ENCODE data around the gene HNF1B.

- TF ChIP-seq EP300 (IDR thresholded peaks at IDR 0.05) (no peak), POLR2A (IDR thresholded peaks at IDR 0.05) (no peak), POLR2AphosphoS5 (IDR thresholded peaks at IDR 0.05) (no peak)
- TF ChIP-seq, protein P1, sequence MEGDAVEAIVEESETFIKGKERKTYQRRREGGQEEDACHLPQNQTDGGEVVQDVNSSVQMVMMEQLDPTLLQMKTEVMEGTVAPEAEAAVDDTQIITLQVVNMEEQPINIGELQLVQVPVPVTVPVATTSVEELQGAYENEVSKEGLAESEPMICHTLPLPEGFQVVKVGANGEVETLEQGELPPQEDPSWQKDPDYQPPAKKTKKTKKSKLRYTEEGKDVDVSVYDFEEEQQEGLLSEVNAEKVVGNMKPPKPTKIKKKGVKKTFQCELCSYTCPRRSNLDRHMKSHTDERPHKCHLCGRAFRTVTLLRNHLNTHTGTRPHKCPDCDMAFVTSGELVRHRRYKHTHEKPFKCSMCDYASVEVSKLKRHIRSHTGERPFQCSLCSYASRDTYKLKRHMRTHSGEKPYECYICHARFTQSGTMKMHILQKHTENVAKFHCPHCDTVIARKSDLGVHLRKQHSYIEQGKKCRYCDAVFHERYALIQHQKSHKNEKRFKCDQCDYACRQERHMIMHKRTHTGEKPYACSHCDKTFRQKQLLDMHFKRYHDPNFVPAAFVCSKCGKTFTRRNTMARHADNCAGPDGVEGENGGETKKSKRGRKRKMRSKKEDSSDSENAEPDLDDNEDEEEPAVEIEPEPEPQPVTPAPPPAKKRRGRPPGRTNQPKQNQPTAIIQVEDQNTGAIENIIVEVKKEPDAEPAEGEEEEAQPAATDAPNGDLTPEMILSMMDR (IDR thresholded peaks at IDR 0.05): no peak
Observed at GRCh38 chr17:37671028-37671823, 73.6 kb downstream of the HNF1B start.
